Left forelimb (tissue), 1 donor: ENCODE results near the gene TRMT6.

Source experiments
- DNase-seq: peaks from one replicate; pipeline ENCODE4 v3.0.0-alpha.2; 2018; ENCODE audit warnings: low spot score

TRMT6 gene

GRCh38 chr20:5949943-5950270 is 426 bp downstream of the TRMT6 start:
- no peak for DNase-seq

- no peak for DNase-seq
Measured at GRCh38 chr20:5947276-5947675, 3.1 kb downstream of the TRMT6 start.

DNA sequence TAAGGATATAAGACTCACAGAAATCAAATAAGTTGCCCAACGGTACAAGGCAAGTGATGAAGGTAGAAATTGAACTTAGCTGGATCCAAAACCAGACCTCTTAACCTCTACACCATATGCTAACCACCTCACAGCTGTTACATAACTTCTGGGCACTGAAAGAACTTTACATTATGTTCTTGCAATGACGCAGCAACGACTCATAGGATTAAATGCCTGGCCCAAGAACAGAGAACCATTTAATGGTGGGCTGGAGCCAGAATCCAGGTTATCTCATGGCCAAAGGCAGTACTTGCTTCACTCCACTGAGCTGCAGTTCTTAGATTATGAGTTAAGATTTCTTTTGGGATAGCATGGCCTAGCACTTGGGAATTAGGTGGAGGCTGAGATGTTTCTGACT is 4.4 kb downstream of the TRMT6 start:
- DNase-seq: no peak

DNA sequence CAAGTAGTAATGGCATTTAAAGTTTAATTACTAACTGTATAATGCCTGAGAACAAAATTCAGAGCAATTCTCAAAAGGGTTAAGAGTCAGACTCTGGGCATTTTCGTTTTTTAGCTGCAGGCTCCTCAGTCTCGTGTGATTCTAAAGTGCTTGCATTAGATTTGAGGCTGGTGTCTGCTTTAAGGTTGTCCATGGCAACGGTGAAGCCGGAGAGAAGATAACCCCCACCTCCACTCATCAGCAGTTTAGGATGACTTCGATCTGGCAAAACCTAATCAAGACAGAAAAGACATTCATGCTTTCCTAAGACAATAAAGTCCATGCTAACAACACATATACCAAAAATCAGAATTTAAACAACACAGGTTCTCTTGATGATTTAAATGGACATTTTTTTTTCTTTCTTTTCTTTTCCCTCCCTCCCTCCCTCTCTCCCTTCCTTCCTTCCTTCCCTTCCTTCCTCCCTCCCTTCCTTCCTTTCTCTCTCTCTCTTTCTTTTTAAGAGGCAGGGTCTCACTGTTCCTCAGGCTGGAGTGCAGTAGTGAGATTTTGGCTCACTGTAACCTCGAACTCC is 11.8 kb downstream of the TRMT6 start:
- DNase-seq: no peak

- DNase-seq: no peak
Measured at GRCh38 chr20:5936238-5936637, 14.1 kb downstream of the TRMT6 start.

GRCh38 chr20:5935384-5935783 is 14.9 kb downstream of the TRMT6 start:
- no peak for DNase-seq

DNA sequence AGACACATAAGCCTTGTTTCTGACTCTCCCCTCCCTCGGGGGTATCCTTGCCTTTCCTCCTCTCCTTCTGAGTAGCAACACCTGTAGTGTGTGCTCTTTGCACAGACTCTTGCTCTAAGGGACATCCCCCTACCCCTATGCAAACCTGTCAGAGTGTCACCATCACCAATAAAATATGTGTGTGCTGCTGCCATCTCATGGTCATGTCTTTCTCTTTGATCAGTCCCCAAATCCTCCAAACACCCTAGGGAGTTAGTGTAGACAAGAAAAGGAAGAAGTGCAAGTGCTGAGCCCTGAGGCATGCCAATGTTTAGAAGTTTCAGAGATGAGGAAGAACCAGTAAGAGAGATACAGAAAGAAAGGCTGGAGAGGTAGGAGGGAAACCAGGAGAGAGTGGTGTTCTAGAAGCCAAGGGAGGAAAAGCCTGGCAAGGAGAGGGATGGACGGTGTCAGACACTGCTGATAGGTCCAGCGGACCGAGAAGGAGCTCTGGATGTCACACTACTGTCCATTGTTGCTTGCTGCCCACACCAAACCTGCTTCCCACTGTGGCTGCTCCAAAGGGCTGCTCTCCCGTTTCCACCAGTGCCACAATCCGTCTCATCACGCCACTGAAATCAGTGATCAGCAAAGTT is 16.4 kb downstream of the TRMT6 start:
- DNase-seq: no peak

DNA sequence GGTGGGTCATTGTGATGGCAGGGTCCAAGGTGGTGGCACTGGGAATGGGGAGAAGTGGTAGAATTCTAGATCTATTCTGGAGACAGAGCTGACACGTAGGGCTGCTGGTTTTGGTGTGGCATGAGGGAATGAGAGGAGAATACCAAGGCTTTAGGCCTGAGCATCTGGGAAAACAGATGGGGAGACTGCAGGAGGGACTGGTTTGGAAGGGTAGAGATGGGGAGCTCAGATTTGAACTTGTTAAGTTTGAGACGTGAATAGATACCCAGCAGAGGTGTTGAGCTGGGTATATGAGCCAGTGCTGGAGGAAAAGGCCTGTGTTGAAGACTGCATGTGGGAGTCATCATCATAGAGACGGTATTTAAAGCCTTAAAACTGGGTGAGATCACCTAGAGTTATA is 17.5 kb downstream of the TRMT6 start:
- no peak for DNase-seq

- no peak for DNase-seq
Measured at GRCh38 chr20:5931411-5931810, 18.9 kb downstream of the TRMT6 start.

GRCh38 chr20:5928836-5929715 is 21.3 kb downstream of the TRMT6 start:
- no peak for DNase-seq

DNA sequence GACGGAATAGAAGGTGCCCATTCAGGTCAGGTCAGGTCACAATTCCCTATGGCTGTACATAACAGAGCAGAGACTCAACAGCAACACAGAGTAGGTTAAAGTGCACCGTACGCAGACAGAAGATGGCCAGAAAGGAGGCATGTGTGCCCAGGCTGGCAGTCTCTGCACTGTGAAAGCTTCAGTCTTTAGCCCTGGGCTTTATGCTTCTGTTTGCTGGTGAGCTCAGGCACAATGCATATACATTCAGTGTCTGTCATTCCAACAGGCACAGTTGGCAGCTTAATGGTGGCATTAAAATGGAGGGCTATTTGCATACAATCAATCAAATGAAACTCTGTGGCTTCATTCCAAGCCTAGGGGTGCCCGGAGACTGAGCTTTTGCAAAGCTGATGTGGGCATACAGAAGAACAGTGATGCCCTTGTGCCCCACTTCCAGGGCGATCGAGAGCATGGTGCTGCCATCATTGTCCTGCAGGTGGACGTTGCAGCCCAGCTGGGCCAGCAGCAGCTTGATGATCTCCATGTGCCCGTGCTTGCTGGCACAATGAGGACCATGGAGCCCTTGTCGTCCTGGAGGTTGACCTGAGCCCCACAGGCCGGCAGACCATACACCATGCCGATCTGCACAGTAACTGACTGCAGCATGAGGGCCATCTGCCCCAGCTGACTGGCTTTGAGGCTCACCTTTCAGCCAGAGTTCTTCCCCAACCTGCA is 22.4 kb downstream of the TRMT6 start:
- DNase-seq: no peak

GRCh38 chr20:5925551-5925950 is 24.8 kb downstream of the TRMT6 start:
- DNase-seq: no peak

DNA sequence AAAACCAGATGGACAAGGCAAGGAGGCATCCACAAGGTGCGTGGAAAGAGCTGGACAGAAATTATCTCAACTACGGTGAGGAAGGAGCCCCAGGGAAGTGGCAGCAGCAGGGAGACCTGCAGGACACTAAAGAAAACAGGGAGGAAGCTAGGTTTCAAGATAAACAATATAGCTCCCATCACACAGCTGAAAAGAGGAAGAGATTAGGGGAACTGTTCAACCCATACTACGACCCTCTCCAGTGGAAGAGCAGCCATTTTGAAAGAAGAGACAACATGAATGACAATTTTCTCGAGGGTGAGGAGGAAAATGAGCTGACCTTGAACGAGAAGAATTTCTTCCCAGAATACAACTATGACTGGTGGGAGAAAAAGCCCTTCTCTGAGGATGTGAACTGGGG is 26.8 kb downstream of the TRMT6 start:
- no peak for DNase-seq

- no peak for DNase-seq
Measured at GRCh38 chr20:5920581-5920980, 29.8 kb downstream of the TRMT6 start.

DNA sequence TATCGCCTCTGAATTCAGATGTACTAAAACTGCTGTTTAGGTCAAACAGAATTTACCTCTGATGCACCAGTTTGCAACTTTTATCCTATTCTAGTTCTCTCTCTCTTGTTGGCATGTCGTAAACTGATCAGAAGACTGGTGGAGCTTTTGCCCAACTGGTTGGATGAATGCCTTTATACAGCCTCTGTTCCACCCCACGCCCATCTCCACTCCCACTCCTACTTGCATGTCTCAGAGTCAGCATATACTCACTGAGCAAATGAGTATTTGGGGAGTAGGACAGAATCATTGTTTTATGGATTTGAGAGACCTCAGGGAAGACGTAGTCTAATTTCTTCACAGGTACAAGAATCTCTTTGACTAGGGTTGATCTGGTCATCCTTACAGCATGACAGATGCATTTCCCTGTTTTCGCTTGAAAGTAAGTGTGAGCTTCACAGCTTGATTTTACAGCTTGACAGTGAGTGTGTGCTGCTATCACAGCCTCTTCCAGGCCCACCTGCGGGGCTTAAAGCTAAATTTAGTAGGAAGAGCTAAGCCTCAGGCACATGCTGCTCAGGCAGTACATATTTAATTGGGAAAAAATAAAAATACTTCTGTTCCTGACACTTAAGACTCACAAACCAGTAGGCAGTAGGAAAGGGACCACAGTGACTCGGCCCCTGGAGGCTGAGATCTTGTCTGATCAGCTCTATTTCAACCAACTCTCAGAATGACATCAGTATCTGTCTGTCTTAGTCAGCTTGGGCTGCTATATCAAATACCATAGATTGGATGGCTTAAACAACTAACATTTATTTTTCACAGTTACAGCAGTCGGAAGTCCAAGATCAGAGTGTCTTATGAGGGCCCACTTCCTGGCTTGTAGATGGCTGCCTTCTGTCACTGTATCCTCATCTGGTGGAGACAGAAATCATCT is 30.4 kb downstream of the TRMT6 start:
- DNase-seq: no peak

GRCh38 chr20:5918856-5919625 is 31.3 kb downstream of the TRMT6 start:
- DNase-seq: no peak

GRCh38 chr20:5914859-5915258 is 35.5 kb downstream of the TRMT6 start:
- DNase-seq: no peak

DNA sequence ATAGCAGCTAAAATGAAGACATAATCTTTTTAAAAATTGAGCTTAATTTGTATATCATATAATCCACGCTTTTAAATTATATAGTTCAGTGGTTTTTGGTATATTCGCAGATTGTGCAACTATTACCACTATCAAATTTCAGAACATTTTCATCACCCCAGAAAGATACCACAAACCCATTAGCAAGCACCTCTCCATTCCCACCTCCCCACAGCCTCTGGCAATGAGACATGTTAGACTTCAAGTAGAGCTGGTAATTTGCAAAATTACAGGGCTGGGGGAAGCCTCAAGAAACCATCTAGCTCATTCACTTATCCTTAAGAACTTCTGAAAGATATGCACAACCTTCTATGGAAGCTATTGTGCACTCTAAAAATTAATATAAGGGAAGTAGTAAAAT is 37.2 kb downstream of the TRMT6 start:
- DNase-seq: no peak

DNA sequence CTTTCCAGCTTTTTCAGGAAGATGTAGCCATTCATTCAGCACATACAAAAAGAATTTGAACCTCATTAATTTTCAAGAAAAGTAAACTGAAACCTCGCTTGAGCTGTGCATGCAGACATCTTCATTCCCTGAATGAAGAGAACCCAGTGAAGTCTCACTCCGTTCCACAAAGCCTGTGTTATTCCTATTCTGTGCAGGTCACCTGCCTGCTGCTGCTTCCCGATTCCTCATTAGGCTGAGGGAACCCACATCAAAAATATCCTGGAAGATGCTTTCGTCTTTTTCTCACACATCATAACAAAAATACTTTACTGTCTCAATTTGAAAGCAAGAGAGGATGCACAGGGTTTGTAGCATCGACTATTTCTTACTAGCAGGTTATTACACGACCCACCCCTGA is 40.1 kb downstream of the TRMT6 start:
- no peak for DNase-seq

DNA sequence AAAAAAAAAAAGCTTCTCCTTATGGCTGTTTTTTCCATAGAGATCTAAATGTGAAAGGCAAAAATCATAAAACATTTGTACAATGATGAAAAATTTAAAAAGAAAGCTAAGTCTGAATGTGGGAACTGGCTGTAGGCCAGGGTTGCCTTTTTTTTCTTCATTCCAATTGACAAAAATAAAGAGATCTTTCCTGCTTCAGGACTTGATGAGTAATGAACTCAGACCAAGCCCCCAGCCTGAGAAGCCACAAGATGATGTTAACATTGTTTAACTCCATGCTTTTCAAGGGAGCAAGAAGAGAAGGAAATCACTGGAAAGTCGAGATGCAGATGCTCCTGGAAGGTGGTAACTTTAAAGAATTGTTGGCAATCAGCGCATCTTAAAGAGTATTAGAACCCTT is 41.4 kb downstream of the TRMT6 start:
- no peak for DNase-seq

- DNase-seq: no peak
Measured at GRCh38 chr20:5900908-5901307, 49.4 kb downstream of the TRMT6 start.
